HG03439 (cell line): Measurements from ENCODE around the gene GPR37.

ENCODE experiments used
- ATAC-seq: cut with Tn5 transposase; IDR thresholded peaks from one replicate; pipeline ENCODE4 v1.9.1; 2021; ENCODE audit warnings: mild to moderate bottlenecking, moderate library complexity; ENCODE audit not compliant: unreplicated experiment

Gene GPR37

GRCh38 chr7:124780608-124781007, 15.0 kb upstream of the GPR37 start:
- ATAC-seq = no peak

DNA sequence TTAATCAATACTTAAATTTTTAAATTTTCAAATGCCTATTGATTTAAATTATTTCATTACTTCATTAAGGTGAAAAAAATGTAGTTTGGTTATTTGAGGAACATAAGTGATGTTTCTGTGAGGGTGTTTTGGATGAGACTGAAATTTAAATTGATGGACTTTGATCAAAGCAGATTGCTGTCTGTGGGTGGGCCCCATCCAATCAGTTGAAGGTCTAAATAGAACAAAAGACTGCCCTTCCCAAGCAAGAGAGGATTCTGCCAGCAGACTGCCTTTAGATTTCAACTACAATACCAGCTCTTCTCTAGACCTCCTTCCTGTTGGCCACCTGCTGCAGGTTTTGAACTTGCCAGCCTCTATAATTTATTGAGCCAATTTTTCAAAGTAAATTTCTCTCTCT, 14.5 kb upstream of the GPR37 start:
- no peak for ATAC-seq

DNA sequence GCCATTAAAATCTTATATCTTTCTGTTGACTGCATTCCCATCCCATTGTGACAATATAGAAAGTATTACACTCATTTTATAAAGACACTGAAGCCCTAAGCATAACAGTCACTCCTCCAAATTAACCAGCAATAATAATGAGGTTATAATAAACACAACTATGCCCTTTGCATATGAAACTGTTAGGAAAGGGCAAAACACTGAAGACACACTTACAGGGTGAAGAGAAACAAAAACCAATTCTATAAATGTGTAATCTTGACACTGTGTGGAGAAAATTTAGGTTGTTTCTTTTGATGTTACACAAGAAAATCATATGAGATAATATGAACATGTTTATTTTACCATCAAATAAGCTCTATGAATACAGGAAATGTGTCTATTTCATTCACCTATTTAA, 14.0 kb upstream of the GPR37 start:
- ATAC-seq = no peak

- ATAC-seq = no peak
Measured at GRCh38 chr7:124779194-124779593, 13.6 kb upstream of the GPR37 start.

GRCh38 chr7:124777268-124777667, 11.7 kb upstream of the GPR37 start:
- ATAC-seq = no peak

DNA sequence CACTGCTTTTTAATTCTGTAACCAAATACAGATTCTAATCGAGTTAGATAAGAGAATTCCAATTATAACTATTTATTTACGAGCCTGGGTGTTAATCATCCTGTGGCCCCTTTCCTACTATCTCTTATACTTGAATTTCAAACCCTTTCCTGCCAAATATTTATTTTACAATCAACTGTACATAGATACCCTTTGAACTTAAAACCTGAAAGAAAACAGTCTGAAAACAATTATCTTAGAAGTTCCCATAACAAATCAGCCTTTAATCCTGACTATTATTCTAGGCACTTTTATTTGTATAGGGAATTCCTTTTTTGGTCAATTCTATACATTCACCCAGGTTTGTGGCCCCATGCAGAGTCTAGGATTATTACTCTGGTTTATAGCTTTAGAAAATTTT, 10.6 kb upstream of the GPR37 start:
- ATAC-seq = no peak

GRCh38 chr7:124775422-124775821, 9.8 kb upstream of the GPR37 start:
- no peak for ATAC-seq

DNA sequence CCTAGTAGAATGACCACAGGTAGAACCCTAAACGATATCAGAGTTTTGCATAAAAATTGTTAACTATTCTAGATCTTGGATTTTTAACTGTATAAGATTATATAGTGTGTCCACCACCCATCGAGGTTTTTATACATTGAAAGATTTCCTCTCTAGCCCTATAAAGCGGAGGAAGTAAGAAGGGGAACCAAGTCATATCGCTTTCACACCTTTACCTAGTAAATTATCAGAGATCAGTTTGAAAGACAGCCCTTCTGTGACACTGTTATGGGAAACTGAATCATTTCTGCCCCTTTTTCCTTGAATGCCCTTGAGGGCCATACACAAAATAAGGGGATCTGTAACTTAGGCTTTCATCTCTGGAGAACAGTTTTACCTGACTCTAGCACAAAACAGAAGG, 8.3 kb upstream of the GPR37 start:
- no peak for ATAC-seq

GRCh38 chr7:124773339-124773738, 7.7 kb upstream of the GPR37 start:
- ATAC-seq = no peak

- no peak for ATAC-seq
Measured at GRCh38 chr7:124769136-124769535, 3.5 kb upstream of the GPR37 start.

DNA sequence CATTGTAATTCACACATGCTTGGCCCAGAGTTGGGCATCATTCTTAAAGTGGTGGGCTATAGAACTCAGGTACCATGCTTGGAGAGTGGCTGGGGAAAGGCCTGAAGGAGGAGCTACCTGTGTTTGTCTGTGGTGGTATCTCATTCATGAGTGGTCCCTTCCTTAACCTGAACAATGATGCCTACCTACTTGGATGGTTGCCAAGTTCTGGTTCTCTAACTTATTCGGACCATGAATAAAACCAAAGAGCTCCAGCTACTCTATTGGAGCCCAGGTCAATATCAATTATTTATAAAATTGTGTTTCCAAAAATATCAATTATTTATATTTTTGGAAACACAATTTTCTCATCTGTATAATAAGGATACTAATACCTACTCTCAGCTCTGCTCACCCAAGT, 2.9 kb upstream of the GPR37 start:
- no peak for ATAC-seq

DNA sequence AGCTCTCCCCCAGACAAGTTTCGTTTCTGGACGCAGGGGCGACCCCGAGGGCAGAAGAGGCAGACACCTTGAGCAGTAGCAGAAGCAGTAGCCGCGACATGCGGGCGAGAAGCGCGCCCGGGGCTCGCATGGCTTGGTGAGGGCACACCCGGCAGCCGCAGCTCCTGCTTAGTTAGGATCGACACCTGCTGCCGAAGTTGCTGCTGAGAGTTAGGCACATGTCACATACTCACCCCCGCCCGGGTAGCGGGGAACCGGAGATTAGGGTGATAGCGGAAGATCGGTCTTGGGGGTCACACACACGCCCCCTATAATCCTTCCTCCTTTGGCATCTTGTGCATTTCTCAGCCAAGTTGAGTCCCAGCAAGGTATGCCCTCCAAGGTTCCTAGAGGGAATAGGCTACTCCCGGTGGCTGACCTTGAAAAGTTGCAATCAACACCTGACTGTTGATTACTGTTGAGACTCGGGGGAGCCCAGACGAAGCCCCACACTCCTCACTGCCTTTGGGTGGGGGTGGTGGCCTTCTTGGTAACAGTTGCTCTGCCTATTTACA, 668 bp downstream of the GPR37 start:
- peak; percentile 33 for ATAC-seq

DNA sequence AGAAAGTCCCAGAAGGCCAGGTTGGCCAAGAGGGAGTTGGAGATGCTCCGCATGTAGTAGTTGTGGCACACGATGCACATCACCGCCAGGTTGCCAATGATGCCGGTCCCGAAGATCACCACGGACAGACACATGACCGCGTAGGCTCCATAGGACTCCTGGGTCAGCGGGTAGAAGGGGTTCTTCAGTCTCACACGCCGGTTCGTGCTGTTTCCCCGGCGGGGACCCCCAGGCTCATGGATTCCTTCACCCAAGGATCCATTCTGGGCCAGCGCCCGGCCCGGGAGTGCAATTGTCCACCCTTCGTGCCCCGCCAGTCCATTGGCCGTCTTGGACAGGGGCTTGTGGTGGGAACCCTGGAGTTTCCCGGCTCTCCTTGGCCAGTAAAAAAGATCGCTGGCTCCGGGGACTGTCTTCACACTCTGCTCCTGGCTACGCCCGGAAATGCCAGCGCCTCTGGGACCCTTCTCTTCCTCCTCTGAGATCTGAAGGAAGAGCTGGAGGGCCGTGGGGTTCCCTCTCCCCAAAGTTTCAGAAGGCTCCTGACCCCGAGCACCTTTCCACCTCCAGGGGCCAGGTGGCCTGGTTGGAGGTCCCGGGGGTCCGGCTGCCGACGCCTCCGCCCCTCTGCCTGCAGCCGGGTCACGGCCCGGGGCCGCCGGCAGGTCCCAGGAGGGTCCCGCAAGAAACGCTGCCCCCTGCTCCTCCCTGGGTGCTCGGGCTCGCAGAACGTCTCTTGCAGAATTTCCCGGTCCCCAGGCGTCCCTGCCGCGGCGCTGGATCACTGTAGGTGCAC, 1.3 kb downstream of the GPR37 start:
- ATAC-seq = no peak

DNA sequence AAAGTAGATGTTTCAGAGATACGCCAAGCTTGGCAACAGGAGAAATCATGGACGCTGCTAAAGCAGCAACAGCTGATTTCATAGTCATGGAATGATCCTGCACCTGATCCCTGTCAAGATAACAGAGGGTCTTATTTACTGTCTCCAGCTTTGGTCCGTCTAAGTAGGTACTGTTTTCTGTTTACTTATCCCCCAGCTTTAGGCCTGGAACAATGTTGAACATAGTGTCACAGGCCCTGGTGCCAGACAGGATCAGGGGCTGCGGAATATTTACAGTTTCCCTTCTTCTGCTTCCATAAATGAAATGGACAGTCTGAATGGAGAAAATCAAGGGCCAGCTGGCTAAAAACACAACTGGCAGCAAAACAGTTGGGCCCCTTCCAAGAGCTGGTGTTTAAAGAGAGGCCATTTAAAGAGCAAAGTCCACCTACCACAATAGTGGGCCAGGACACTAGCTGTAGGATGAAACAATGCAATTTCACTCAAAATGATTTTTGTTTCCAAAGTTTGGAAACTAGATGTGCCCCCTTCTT, 2.9 kb downstream of the GPR37 start:
- ATAC-seq = no peak

- ATAC-seq = no peak
Measured at GRCh38 chr7:124761164-124761715, 4.4 kb downstream of the GPR37 start.

GRCh38 chr7:124758327-124758726, 7.3 kb downstream of the GPR37 start:
- ATAC-seq = no peak

DNA sequence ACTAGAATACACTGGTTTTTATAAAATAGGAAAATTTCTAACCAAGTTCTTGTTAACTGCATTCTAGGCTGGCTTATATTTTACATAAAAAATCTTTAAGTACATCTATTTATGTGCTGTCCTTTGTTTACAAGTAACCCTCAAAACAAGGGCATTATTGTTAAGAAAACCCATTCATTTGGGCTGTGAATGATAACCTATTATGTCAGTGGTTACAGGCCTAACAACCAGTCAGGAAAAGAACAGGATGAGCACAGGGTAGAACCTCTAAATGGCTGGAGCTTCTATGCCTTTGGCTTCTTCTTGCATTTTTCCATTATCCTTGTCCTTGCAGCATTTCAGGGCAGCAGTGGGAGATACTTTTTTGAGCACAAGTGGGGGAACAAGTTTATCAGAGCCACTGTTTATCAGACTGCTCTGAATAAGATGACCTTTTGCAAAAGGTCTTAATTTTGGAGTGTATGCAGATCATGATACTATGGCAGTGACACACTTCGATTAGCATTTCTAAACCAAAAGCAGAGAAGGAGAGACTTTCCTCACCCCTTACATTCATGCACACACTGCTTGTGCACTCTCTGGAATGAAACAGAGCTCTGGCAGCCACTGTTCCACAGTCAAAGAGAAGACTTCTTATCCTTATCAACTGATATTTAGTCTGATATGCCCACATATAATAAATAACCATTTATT, 10.9 kb downstream of the GPR37 start:
- ATAC-seq = no peak

- ATAC-seq = no peak
Measured at GRCh38 chr7:124752310-124752709, 13.3 kb downstream of the GPR37 start.

DNA sequence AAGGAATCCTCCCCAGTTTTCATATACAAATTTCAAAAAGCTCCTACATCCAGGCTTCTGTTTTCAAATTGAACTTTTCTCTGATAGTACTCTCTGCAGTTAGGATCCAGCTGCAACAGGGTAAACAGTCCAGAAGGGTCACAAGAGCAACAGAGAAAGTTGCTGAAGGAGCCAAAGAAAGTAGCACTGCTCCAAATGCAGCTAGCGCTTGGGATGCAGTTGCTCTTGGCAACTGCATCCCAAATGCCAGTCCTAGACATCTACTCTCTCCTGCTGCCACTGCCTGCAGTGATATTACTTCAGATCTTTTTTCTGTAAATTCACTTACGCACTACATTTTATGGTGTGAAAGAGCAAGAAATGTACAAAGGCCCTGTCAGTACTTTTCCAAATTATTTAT, 14.6 kb downstream of the GPR37 start:
- no peak for ATAC-seq

- no peak for ATAC-seq
Measured at GRCh38 chr7:124747072-124747471, 18.5 kb downstream of the GPR37 start.

DNA sequence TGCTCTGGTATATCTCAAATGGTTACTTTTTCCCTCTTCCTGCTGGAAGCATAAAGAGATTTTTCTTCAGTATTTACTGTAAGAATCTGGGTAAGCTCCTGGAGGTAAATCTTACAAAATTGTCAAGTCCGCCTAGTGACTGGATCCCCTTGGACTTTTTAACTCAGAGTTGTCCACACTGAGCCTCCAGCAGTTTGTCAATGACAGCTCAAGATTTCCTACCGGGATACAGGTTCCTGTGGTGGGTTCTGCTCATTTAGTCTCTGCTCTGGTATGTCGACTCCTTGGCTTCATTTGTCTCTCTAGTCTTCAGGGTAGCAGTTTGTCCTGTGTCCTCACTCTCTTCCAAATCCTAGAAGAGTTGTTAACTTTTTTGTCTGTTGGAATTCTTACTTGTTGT, 27.0 kb downstream of the GPR37 start:
- ATAC-seq = no peak
